NCI-H524 treated with DMSO at 0.1 percent for 48 hours (cell line): ENCODE measurements around the gene CDH26.

Experiments
- DNase-seq: peaks from one replicate; lab custom pipeline; 2025; lab: John Stamatoyannopoulos, UW

CDH26 gene

GRCh38 chr20:59985164-59985563 is 26.9 kb downstream of the CDH26 start:
- DNase-seq = no peak

GRCh38 chr20:59985864-59986263 is 27.6 kb downstream of the CDH26 start:
- no peak for DNase-seq

GRCh38 chr20:59987135-59987534 is 28.9 kb downstream of the CDH26 start:
- peak; percentile 64 for DNase-seq

- DNase-seq = no peak
Observed at GRCh38 chr20:59988141-59988540, 29.9 kb downstream of the CDH26 start.

- no peak for DNase-seq
Observed at GRCh38 chr20:59992526-59993084, 34.4 kb downstream of the CDH26 start.

GRCh38 chr20:59993736-59994430 is 35.7 kb downstream of the CDH26 start:
- no peak for DNase-seq

- no peak for DNase-seq
Observed at GRCh38 chr20:59994697-59995122, 36.5 kb downstream of the CDH26 start.

GRCh38 chr20:59996108-59996507 is 37.9 kb downstream of the CDH26 start:
- no peak for DNase-seq

- no peak for DNase-seq
Observed at GRCh38 chr20:59997896-59998295, 39.7 kb downstream of the CDH26 start.

- DNase-seq = no peak
Observed at GRCh38 chr20:59999502-59999901, 41.3 kb downstream of the CDH26 start.

- no peak for DNase-seq
Observed at GRCh38 chr20:60000271-60001042, 42.2 kb downstream of the CDH26 start.

- DNase-seq = no peak
Observed at GRCh38 chr20:60001108-60001507, 42.9 kb downstream of the CDH26 start.

- no peak for DNase-seq
Observed at GRCh38 chr20:60003776-60004175, 45.6 kb downstream of the CDH26 start.

GRCh38 chr20:60006261-60006660 is 48.0 kb downstream of the CDH26 start:
- no peak for DNase-seq

- DNase-seq = no peak
Observed at GRCh38 chr20:60007464-60007863, 49.2 kb downstream of the CDH26 start.

- no peak for DNase-seq
Observed at GRCh38 chr20:60008130-60008808, 50.0 kb downstream of the CDH26 start.

- no peak for DNase-seq
Observed at GRCh38 chr20:60009318-60009717, 51.1 kb downstream of the CDH26 start.

GRCh38 chr20:60009826-60010616 is 51.8 kb downstream of the CDH26 start:
- DNase-seq = no peak

- DNase-seq = no peak
Observed at GRCh38 chr20:60010689-60011458, 52.7 kb downstream of the CDH26 start.

GRCh38 chr20:60011512-60012507 is 53.6 kb downstream of the CDH26 start:
- DNase-seq = peak; percentile 87
